ENCODE results near the gene PLD1.

PLD1 gene

DNA sequence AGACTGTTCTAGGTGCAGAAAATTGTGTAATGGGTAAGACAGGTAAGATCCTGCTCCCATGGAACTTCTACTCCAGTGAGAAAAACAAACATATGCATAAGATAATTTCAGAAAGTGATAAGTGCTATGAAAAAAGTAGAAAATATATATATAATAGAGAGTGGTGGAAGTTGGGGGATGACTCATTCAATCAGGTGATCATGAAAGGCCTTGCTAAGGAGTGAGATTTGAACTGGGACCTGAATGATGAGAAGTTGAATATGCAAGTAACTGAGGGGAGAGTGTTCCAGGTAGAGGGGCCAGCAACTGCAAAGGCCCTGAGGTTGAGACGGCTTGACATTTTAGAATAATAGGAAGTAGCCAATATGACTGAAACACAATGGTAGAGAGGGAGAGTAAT, 257.8 kb downstream of the PLD1 start:
- no peaks in the 10 kb centered on the region for H3K9me2 ChIP-seq (replicated peaks; ENCODE audit: control insufficient read depth, low read length)
- H4K20me1 ChIP-seq (ENCODE audit: control insufficient read depth, insufficient read depth, low read depth, low read length) = no peaks in the 10 kb centered on the region
- no peaks in the 10 kb centered on the region for H3K4me1 ChIP-seq (ENCODE audit: control insufficient read depth, low read length)
- no peaks in the 10 kb centered on the region for H3K27me3 ChIP-seq (ENCODE audit: control insufficient read depth, low read length)
- TF ChIP-seq EZH2phosphoT487 (IDR thresholded peaks at IDR 0.05; ENCODE audit: borderline replicate concordance, low read length) (no peak), CTCF (IDR thresholded peaks at IDR 0.05; ENCODE audit: low read depth, low read length, poor library complexity, severe bottlenecking) (no peak)
- no peaks in the 10 kb centered on the region for H3F3A ChIP-seq (ENCODE audit: control insufficient read depth, insufficient read depth)
- H3K4me3 ChIP-seq (ENCODE audit: low read length) = no peak overlapping the region
- H3K36me3 ChIP-seq (ENCODE audit: control insufficient read depth, low read length) = no peaks in the 10 kb centered on the region
- no peak overlapping the region for H3K27ac ChIP-seq (ENCODE audit: low read depth, low read length)
- no peak overlapping the region for H3K4me2 ChIP-seq (ENCODE audit: low read length)
- no peaks in the 10 kb centered on the region for H3K79me2 ChIP-seq (ENCODE audit: control insufficient read depth, low read length)
- no peaks in the 10 kb centered on the region for H3K9me3 ChIP-seq (ENCODE audit: control insufficient read depth, insufficient read depth, low read length)

GRCh38 chr3:171551296-171551695, 259.0 kb downstream of the PLD1 start:
- Histone ChIP-seq H3K4me1 (ENCODE audit: control insufficient read depth, low read length) (no peaks in the 10 kb centered on the region), H3K79me2 (ENCODE audit: control insufficient read depth, low read length) (no peaks in the 10 kb centered on the region), H3K36me3 (ENCODE audit: control insufficient read depth, low read length) (no peaks in the 10 kb centered on the region), H3K9me3 (ENCODE audit: control insufficient read depth, insufficient read depth, low read length) (no peaks in the 10 kb centered on the region), H3K9me2 (replicated peaks; ENCODE audit: control insufficient read depth, low read length) (no peaks in the 10 kb centered on the region; the same call in 1 of the 2 replicates), H4K20me1 (ENCODE audit: control insufficient read depth, insufficient read depth, low read depth, low read length) (no peaks in the 10 kb centered on the region), H3F3A (ENCODE audit: control insufficient read depth, insufficient read depth) (no peaks in the 10 kb centered on the region), H3K4me2 (ENCODE audit: low read length) (no peak overlapping the region), H3K27me3 (ENCODE audit: control insufficient read depth, low read length) (no peaks in the 10 kb centered on the region), H3K4me3 (ENCODE audit: low read length) (no peak overlapping the region), H3K27ac (ENCODE audit: low read depth, low read length) (no peak overlapping the region)
- no peak for TF ChIP-seq CTCF (IDR thresholded peaks at IDR 0.05; ENCODE audit: low read depth, low read length, poor library complexity, severe bottlenecking)
- TF ChIP-seq EZH2phosphoT487 (IDR thresholded peaks at IDR 0.05; ENCODE audit: borderline replicate concordance, low read length) = no peak
